GM10248 (cell line): Measurements from ENCODE around the gene CSMD2.

Experiments
- CTCF ChIA-PET: fragments of 300-600 bp; sonication (Branson Sonifier 250); formaldehyde crosslinking; extraction: SDS; loops from one replicate; lab custom pipeline; 2021; ENCODE audit warnings: antibody characterized with exemption; lab: Yijun Ruan, JAX
- POLR2A ChIA-PET: fragments of 350-650 bp; sonication (Branson Sonifier 250); formaldehyde crosslinking; extraction: SDS; loops from one replicate; lab custom pipeline; 2020; ENCODE audit warnings: antibody characterized with exemption; lab: Yijun Ruan, JAX
- DNase-seq: peaks from one replicate; pipeline ENCODE4 v3.0.0; 2012; ENCODE audit errors: extremely low spot score
- TF ChIP-seq, protein P1 (sequence below): IDR thresholded peaks from 2 replicates; pipeline ENCODE4 v1.5.1; 2012; ENCODE audit warnings: mild to moderate bottlenecking, low read depth; ENCODE audit errors: extremely low read depth, missing control alignments, control extremely low read depth

Gene CSMD2

GRCh38 chr1:33866281-33866680, 298.7 kb downstream of the CSMD2 start:
- DNase-seq: no peak
- TF ChIP-seq, protein P1, sequence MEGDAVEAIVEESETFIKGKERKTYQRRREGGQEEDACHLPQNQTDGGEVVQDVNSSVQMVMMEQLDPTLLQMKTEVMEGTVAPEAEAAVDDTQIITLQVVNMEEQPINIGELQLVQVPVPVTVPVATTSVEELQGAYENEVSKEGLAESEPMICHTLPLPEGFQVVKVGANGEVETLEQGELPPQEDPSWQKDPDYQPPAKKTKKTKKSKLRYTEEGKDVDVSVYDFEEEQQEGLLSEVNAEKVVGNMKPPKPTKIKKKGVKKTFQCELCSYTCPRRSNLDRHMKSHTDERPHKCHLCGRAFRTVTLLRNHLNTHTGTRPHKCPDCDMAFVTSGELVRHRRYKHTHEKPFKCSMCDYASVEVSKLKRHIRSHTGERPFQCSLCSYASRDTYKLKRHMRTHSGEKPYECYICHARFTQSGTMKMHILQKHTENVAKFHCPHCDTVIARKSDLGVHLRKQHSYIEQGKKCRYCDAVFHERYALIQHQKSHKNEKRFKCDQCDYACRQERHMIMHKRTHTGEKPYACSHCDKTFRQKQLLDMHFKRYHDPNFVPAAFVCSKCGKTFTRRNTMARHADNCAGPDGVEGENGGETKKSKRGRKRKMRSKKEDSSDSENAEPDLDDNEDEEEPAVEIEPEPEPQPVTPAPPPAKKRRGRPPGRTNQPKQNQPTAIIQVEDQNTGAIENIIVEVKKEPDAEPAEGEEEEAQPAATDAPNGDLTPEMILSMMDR: no peak
- POLR2A ChIA-PET: no interaction called here

DNA sequence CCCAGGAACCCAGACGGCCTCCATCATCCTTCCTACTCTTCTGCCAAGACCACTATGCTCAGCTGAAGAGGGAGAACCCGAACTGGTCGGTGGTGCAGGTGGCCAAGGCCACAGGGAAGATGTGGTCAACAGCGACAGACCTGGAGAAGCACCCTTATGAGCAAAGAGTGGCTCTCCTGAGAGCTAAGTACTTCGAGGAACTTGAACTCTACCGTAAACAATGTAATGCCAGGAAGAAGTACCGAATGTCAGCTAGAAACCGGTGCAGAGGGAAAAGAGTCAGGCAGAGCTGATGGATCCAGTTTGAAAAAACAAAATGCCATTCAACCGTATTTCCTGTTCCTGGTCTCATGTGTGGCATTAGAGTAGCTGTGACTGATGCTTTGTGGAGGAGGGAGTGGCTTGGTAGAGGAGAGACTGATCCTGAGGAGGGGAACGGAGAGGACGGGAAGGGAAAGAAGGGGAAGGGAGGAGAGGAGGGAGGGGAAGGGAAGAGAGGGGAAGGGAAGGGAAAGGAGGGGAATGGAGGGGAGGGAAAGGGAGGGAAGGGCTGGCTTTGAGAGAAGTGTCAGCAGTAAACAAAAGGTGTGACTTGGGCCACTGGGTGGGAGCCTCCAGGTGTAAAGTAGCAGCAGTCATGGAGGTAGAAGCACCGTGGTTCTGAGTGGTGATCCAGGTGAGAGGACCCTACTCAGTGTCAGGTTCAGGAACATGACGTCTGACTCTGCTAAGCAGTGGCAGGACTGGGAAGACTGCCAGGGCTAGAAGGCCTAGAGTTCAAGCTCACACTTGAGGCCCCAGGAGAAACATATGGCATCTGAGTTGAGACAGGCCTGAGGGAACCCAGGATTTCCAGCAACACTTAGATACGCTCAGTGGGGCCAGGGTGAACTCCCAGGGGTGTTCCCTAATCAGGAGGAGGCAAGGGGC, 300.3 kb downstream of the CSMD2 start:
- ChIA-PET CTCF (no interaction called here), POLR2A (no interaction called here)
- TF ChIP-seq, protein P1: no peak
- DNase-seq: no peak

More at GRCh38 chr1:33866281-33866680, 298.7 kb downstream of the CSMD2 start:
- CTCF ChIA-PET: no interaction called here

GRCh38 chr1:33863779-33864178, 301.3 kb downstream of the CSMD2 start, which contains the start of gene HMGB4:
Gene HMGB4 (plus strand): TSS chr1:33864079. CDS start chr1:33864192, 113 bp downstream.
- ChIA-PET POLR2A (no interaction called here), CTCF (interaction anchor here (1.2 kb wide), 1 partner anchor 17 kb away, joined by 3 read pairs; no protein-coding TSS in a partner anchor)
- TF ChIP-seq, protein P1: no peak
- no peak for DNase-seq

DNA sequence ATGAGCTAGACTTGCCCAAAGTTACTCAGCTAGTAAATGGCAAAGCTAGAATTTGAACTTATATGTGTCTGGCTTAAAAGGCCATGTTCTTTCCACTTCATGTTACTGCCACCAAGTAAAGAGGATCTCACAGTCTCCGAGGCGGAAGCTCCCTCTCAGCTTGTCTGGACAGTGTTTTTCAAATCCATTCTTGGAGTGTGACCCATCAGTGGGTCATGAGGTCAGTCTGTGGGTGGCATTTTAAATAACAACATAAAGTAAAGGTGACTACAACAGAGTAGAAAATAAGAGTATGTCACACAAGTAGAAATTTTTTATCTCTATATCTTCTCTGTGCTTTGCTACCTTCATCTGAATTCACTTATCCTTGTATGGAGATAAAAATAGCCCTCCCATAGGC, 304.4 kb downstream of the CSMD2 start:
- no peak for DNase-seq
- ChIA-PET POLR2A (no interaction called here), CTCF (interaction anchor here (1.4 kb wide), 1 partner anchor 13 kb away, joined by 3 read pairs; no protein-coding TSS in a partner anchor)
- TF ChIP-seq, protein P1: no peak

- ChIA-PET POLR2A (no interaction called here), CTCF (no interaction called here)
- TF ChIP-seq, protein P1: no peak
- no peak for DNase-seq
Observed at GRCh38 chr1:33854091-33854490, 310.9 kb downstream of the CSMD2 start.

DNA sequence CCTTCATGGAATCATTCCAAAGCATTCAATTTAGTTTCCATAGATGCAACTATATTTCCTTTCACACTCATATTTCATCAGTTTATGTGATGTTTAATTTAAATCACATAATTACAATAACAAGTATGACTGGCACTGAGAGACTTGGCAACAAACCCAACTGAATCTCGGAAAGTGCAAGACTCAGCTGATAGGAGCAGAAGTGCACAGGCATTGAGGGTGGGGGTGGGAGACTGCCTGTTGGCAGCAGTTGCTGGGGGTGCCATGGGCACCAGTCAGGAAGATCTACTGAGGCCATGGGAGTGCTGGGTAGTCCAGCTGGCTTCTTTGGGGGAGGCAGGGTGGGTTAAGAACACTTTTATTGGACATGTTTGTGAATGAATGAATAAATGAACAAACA, 311.6 kb downstream of the CSMD2 start:
- TF ChIP-seq, protein P1: no peak
- ChIA-PET CTCF (no interaction called here), POLR2A (no interaction called here)
- no peak for DNase-seq
